Mucosa of rectum (tissue), 2 donors: ENCODE measurements around the gene DMD.

Experiments
- H3K27ac ChIP-seq, 2 donors: one replicate each; pipeline ENCODE4 v1.7.0; 2013; ENCODE audit warnings: inconsistent platforms in 2 of 2, low read depth in 2 of 2, low read length in 2 of 2
- H3K27me3 ChIP-seq, 2 donors: one replicate each; pipeline ENCODE4 v1.7.0; 2013; ENCODE audit warnings: low read length in 2 of 2; ENCODE audit not compliant: control insufficient read depth in 2 of 2, insufficient read depth in 2 of 2
- H3K36me3 ChIP-seq, 2 donors: one replicate each; pipeline ENCODE4 v1.7.0; 2013; ENCODE audit warnings: low read length in 2 of 2; ENCODE audit not compliant: control insufficient read depth in 2 of 2, insufficient read depth in 2 of 2
- H3K4me1 ChIP-seq, 2 donors: one replicate each; pipeline ENCODE4 v1.7.0; 2013; ENCODE audit warnings: low read length in 2 of 2, mild to moderate bottlenecking in 1 of 2; ENCODE audit not compliant: control insufficient read depth in 2 of 2, insufficient read depth in 2 of 2
- H3K4me3 ChIP-seq, 2 donors: one replicate each; pipeline ENCODE4 v1.7.0; 2013; ENCODE audit warnings: low read length in 2 of 2
- H3K9ac ChIP-seq, 2 donors: one replicate each; pipeline ENCODE4 v1.7.0; 2013; ENCODE audit warnings: low read length in 2 of 2, low read depth in 1 of 2, mild to moderate bottlenecking in 1 of 2
- H3K9me3 ChIP-seq, 2 donors: one replicate each; pipeline ENCODE4 v1.7.0; 2013; ENCODE audit warnings: low read length in 2 of 2; ENCODE audit not compliant: control insufficient read depth in 2 of 2
- donor health status: healthy.
- donor health status: Normal muscosa, but diverticular disease.

DMD gene

GRCh38 chrX:31190221-31190975, 2021.0 kb downstream of the DMD start:
- Histone ChIP-seq H3K4me1 (no peaks in the 10 kb centered on the region), H3K27ac (no peak overlapping the region), H3K9ac (no peak overlapping the region), H3K36me3 (no peaks in the 10 kb centered on the region), H3K9me3 (no peaks in the 10 kb centered on the region), H3K4me3 (no peak overlapping the region), H3K27me3 (peaks cover 0 to 2% of the 10 kb centered on the region in 2 donors)

- Histone ChIP-seq H3K9ac (no peak overlapping the region), H3K27me3 (peaks cover 0 to 2% of the 10 kb centered on the region in 2 donors), H3K4me1 (no peaks in the 10 kb centered on the region), H3K27ac (no peak overlapping the region), H3K9me3 (no peaks in the 10 kb centered on the region), H3K36me3 (no peaks in the 10 kb centered on the region), H3K4me3 (no peak overlapping the region)
Measured at GRCh38 chrX:31186693-31187338, 2024.5 kb downstream of the DMD start.

GRCh38 chrX:31185884-31186283, 2025.5 kb downstream of the DMD start:
- Histone ChIP-seq H3K4me1 (no peaks in the 10 kb centered on the region), H3K27ac (no peak overlapping the region), H3K9ac (no peak overlapping the region), H3K36me3 (no peaks in the 10 kb centered on the region), H3K27me3 (peaks cover 0 to 2% of the 10 kb centered on the region in 2 donors), H3K4me3 (no peak overlapping the region), H3K9me3 (no peaks in the 10 kb centered on the region)

- no peaks in the 10 kb centered on the region for H3K4me1 ChIP-seq
- H3K27ac ChIP-seq, result no peak overlapping the region
- no peak overlapping the region for H3K4me3 ChIP-seq
- H3K9me3 ChIP-seq, result no peaks in the 10 kb centered on the region
- H3K9ac ChIP-seq, result no peak overlapping the region
- H3K36me3 ChIP-seq, result no peaks in the 10 kb centered on the region
- H3K27me3 ChIP-seq, result no peaks in the 10 kb centered on the region
Measured at GRCh38 chrX:31181377-31182000, 2029.9 kb downstream of the DMD start.

- Histone ChIP-seq H3K27ac (no peak overlapping the region), H3K9ac (no peak overlapping the region), H3K27me3 (no peaks in the 10 kb centered on the region), H3K36me3 (no peaks in the 10 kb centered on the region), H3K4me1 (no peaks in the 10 kb centered on the region), H3K4me3 (no peak overlapping the region), H3K9me3 (no peaks in the 10 kb centered on the region)
Measured at GRCh38 chrX:31179203-31179602, 2032.1 kb downstream of the DMD start.

GRCh38 chrX:31178769-31179125, 2032.6 kb downstream of the DMD start:
- H3K4me3 ChIP-seq, result no peak overlapping the region
- no peak overlapping the region for H3K9ac ChIP-seq
- H3K36me3 ChIP-seq, result no peaks in the 10 kb centered on the region
- no peaks in the 10 kb centered on the region for H3K4me1 ChIP-seq
- no peak overlapping the region for H3K27ac ChIP-seq
- H3K9me3 ChIP-seq, result no peaks in the 10 kb centered on the region
- H3K27me3 ChIP-seq, result no peaks in the 10 kb centered on the region

GRCh38 chrX:31178064-31178768, 2033.1 kb downstream of the DMD start:
- no peaks in the 10 kb centered on the region for H3K36me3 ChIP-seq
- no peak overlapping the region for H3K4me3 ChIP-seq
- H3K9me3 ChIP-seq, result no peaks in the 10 kb centered on the region
- H3K27ac ChIP-seq, result no peak overlapping the region
- H3K9ac ChIP-seq, result no peak overlapping the region
- no peaks in the 10 kb centered on the region for H3K27me3 ChIP-seq
- no peaks in the 10 kb centered on the region for H3K4me1 ChIP-seq

GRCh38 chrX:31170792-31171191, 2040.6 kb downstream of the DMD start:
- H3K36me3 ChIP-seq, result no peaks in the 10 kb centered on the region
- no peak overlapping the region for H3K27ac ChIP-seq
- H3K4me1 ChIP-seq, result no peaks in the 10 kb centered on the region
- H3K9me3 ChIP-seq, result no peaks in the 10 kb centered on the region
- no peak overlapping the region for H3K9ac ChIP-seq
- no peaks in the 10 kb centered on the region for H3K27me3 ChIP-seq
- no peak overlapping the region for H3K4me3 ChIP-seq

- Histone ChIP-seq H3K4me1 (no peaks in the 10 kb centered on the region), H3K4me3 (no peak overlapping the region), H3K27ac (no peak overlapping the region), H3K9ac (no peak overlapping the region), H3K36me3 (no peaks in the 10 kb centered on the region), H3K9me3 (no peaks in the 10 kb centered on the region), H3K27me3 (no peaks in the 10 kb centered on the region)
Measured at GRCh38 chrX:31168551-31168950, 2042.8 kb downstream of the DMD start.

- Histone ChIP-seq H3K4me1 (no peaks in the 10 kb centered on the region), H3K9me3 (no peaks in the 10 kb centered on the region), H3K9ac (no peak overlapping the region), H3K36me3 (no peaks in the 10 kb centered on the region), H3K27me3 (no peaks in the 10 kb centered on the region), H3K27ac (no peak overlapping the region), H3K4me3 (no peak overlapping the region)
Measured at GRCh38 chrX:31166832-31167231, 2044.5 kb downstream of the DMD start.
